Thyroid gland (tissue), 4 donors: ENCODE measurements around the gene LTF. TPM values are rescaled to one million over a fixed set of nuclear protein-coding genes. Genes with fewer than 3 reads are reported as not detected.

Source experiments
- DNase-seq, 2 donors: peaks; one replicate each; pipeline ENCODE4 v3.0.0-alpha.2; 2019
- H3K27ac ChIP-seq, 3 donors: fragments of 200-600 bp; sonication (generic); 1 replicate in 2 of 3; 2 replicates in 1 of 3; pipeline ENCODE4 v1.5.1; 2016 to 2019; ENCODE audit warnings: mild to moderate bottlenecking in 1 of 3, moderate library complexity in 1 of 3
- H3K27me3 ChIP-seq: fragments of 200-600 bp; sonication (generic); one replicate; pipeline ENCODE4 v1.5.1; 2019
- H3K36me3 ChIP-seq, 2 donors: fragments of 200-600 bp; sonication (generic); one replicate each; pipeline ENCODE4 v1.5.1; 2016 to 2019
- H3K4me1 ChIP-seq, 2 donors: fragments of 200-600 bp; sonication (generic); one replicate each; pipeline ENCODE4 v1.5.1; 2017 to 2019
- H3K4me3 ChIP-seq, 3 donors: fragments of 200-600 bp; sonication (generic); replicated peaks in 1 of 3; 1 replicate in 2 of 3; 2 replicates in 1 of 3; pipeline ENCODE4 v1.5.1; 2016; ENCODE audit warnings: mild to moderate bottlenecking in 1 of 3
- H3K9me3 ChIP-seq: fragments of 200-600 bp; sonication (generic); one replicate; pipeline ENCODE4 v1.5.1; 2017
- POLR2A ChIP-seq, 2 donors: fragments of 450-650 bp; IDR thresholded peaks; one replicate each; pipeline ENCODE4 v1.6.1; 2017; ENCODE audit warnings: antibody characterized with exemption in 2 of 2, mild to moderate bottlenecking in 2 of 2, moderate library complexity in 1 of 2
- WGBS, 2 donors: methylation state at CpG; one replicate each; pipeline ENCODE4 v1.1.5; 2017; 5-methylcytosine and 5-hydroxymethylcytosine counted together
- intact Hi-C: fragments of 100-400 bp; cut with DNase I; formaldehyde crosslinking; loops from one replicate; pipeline ENCODE4 v1.15.1; 2023
- total RNA-seq, 4 donors: library from RNA; depleted of rRNA; stranded (reverse); fragments of >200 nt; gene quantifications; one replicate each; pipeline ENCODE4 v1.2.3, GENCODE V29; 2016
- TF ChIP-seq, protein P1 (sequence below), 6 experiments: fragments of 200-600 bp in 3 of 6; fragments of 450-650 bp in 3 of 6; sonication (generic) in 3 of 6; IDR thresholded peaks; one replicate each; pipeline ENCODE4 v1.5.1; 2016 to 2019; ENCODE audit warnings: antibody characterized with exemption in 6 of 6, mild to moderate bottlenecking in 2 of 6, inconsistent platforms in 1 of 6, moderate library complexity in 1 of 6

The LTF gene
- total RNA-seq, 4 donors from 2014 or later: 6.3 to 48.6 (median 32.5) TPM

GRCh38 chr3:46477145-46477544, 12.4 kb upstream of the LTF start:
- Histone ChIP-seq H3K27ac (no peak overlapping the region), H3K4me3 (no peak overlapping the region), H3K36me3 (no peaks in the 10 kb centered on the region), H3K9me3 (no peaks in the 10 kb centered on the region), H3K27me3 (no peaks in the 10 kb centered on the region), H3K4me1 (peaks cover 0 to 1% of the 10 kb centered on the region in 2 donors)
- TF ChIP-seq, protein P1, sequence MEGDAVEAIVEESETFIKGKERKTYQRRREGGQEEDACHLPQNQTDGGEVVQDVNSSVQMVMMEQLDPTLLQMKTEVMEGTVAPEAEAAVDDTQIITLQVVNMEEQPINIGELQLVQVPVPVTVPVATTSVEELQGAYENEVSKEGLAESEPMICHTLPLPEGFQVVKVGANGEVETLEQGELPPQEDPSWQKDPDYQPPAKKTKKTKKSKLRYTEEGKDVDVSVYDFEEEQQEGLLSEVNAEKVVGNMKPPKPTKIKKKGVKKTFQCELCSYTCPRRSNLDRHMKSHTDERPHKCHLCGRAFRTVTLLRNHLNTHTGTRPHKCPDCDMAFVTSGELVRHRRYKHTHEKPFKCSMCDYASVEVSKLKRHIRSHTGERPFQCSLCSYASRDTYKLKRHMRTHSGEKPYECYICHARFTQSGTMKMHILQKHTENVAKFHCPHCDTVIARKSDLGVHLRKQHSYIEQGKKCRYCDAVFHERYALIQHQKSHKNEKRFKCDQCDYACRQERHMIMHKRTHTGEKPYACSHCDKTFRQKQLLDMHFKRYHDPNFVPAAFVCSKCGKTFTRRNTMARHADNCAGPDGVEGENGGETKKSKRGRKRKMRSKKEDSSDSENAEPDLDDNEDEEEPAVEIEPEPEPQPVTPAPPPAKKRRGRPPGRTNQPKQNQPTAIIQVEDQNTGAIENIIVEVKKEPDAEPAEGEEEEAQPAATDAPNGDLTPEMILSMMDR (IDR thresholded peaks at IDR 0.05): no peak
- TF ChIP-seq POLR2A (IDR thresholded peaks at IDR 0.05): no peak
- intact Hi-C loops: no loop called here
- no peak for DNase-seq
- WGBS, 2 donors: 88 to 89% methylated on average over 4 of the region's 4 CpGs

DNA sequence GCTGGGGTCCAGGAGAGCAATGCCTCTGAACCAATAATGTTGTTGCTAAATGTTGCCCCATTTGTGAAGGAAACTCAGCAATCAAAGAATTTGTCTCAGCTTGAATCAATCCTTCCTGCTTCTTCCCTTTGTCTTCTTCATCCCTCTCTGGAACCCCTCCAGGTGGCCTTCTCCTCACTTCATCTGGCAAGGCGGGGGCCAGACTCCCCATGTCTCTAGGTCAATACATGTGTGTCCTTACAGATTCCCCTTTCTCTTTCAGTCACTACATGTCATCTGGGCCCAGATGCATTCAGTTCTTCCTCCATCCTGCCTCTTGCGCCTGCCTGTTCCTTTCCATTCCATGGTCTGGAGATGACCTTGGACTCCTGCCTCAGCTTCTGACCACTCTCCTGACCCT, 8.0 kb upstream of the LTF start:
- no peak for TF ChIP-seq POLR2A (IDR thresholded peaks at IDR 0.05)
- TF ChIP-seq, protein P1 (IDR thresholded peaks at IDR 0.05): no peak
- peaks cover 13 to 39% of the 10 kb centered on the region in 2 donors for H3K4me1 ChIP-seq
- H3K27ac ChIP-seq: no peak overlapping the region
- no peaks in the 10 kb centered on the region for H3K27me3 ChIP-seq
- WGBS, 2 donors: 93 to 94% methylated on average over 2 of the region's 2 CpGs
- no peaks in the 10 kb centered on the region for H3K9me3 ChIP-seq
- DNase-seq: no peak
- no peak overlapping the region for H3K4me3 ChIP-seq
- intact Hi-C loops: no loop called here
- H3K36me3 ChIP-seq: no peaks in the 10 kb centered on the region

- Histone ChIP-seq H3K36me3 (no peaks in the 10 kb centered on the region), H3K27me3 (no peaks in the 10 kb centered on the region), H3K4me1 (peaks cover 15 to 47% of the 10 kb centered on the region in 2 donors), H3K27ac (peak overlapping the region in 2 of 3 donors; percentile 55 to 60), H3K4me3 (no peak overlapping the region), H3K9me3 (no peaks in the 10 kb centered on the region)
- WGBS, 2 donors: 90 to 91% methylated on average over 5 of the region's 5 CpGs
- intact Hi-C loops: no loop called here
- DNase-seq: no peak
- no peak for TF ChIP-seq POLR2A (IDR thresholded peaks at IDR 0.05)
- TF ChIP-seq, protein P1 (IDR thresholded peaks at IDR 0.05): no peak
These were observed 6.7 kb upstream of the LTF start for GRCh38 chr3:46471371-46471914.

DNA sequence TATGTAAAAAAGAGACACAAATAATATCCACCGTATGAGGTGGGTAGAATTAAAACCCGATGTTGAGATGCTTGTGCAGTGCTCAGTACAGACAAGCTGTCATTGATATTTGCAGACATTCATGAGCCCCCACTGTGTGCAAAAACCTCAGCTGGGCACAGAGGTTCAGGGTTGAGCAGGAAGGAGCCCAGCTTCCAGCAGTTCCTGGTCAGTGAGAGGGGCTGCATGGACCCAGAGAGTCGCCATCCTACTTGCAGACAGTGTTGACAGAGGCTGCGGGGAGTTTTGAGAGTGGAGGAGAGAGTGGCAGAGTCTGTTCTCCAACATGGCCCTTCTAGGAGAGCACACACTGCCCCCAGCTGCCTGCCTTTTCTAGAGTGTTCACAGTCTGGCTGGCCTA, 6.1 kb upstream of the LTF start:
- H3K4me1 ChIP-seq: peaks cover 21 to 54% of the 10 kb centered on the region in 2 donors
- no peak for DNase-seq

GRCh38 chr3:46469680-46470357, 5.1 kb upstream of the LTF start:
- TF ChIP-seq, protein P1 (IDR thresholded peaks at IDR 0.05): no peak
- no peak for TF ChIP-seq POLR2A (IDR thresholded peaks at IDR 0.05)
- no peak overlapping the region for H3K4me3 ChIP-seq
- H3K27ac ChIP-seq: peak overlapping the region; percentile 48 to 78 (median 49)
- no peaks in the 10 kb centered on the region for H3K9me3 ChIP-seq
- peaks cover 24 to 56% of the 10 kb centered on the region in 2 donors for H3K4me1 ChIP-seq
- intact Hi-C loops: no loop called here
- no peak for DNase-seq
- 49 to 74% methylated on average over 3 of the region's 3 CpGs for WGBS, 2 donors
- no peaks in the 10 kb centered on the region for H3K27me3 ChIP-seq
- no peaks in the 10 kb centered on the region for H3K36me3 ChIP-seq

More for the DNA sequence above, 6.1 kb upstream of the LTF start:
- peak overlapping the region in 2 of 3 donors; percentile 55 to 60 for H3K27ac ChIP-seq
- no peak overlapping the region for H3K4me3 ChIP-seq
- H3K9me3 ChIP-seq: no peaks in the 10 kb centered on the region
- TF ChIP-seq POLR2A (IDR thresholded peaks at IDR 0.05): no peak
- TF ChIP-seq, protein P1 (IDR thresholded peaks at IDR 0.05): no peak
- H3K27me3 ChIP-seq: no peaks in the 10 kb centered on the region
- 88 to 89% methylated on average over 4 of the region's 4 CpGs for WGBS, 2 donors
- intact Hi-C loops: no loop called here
- no peaks in the 10 kb centered on the region for H3K36me3 ChIP-seq
